Activated T-helper 1 cell treated with anti-CD3 and anti-CD28 coated beads, Interleukin-2, amount 50 U/mL, for 16 hours (primary cell): ENCODE data around the gene FLOT1.
A peak's percentile ranks its signal among the peaks of the same experiment; 100 is the strongest.
"Not testable (repeated sequence)": the region's sequence is repeated elsewhere in the genome, so short reads cannot be mapped to it uniquely, and the experiment has no call there.

Source experiments
- DNase-seq, 2 donors: peaks; one replicate each; pipeline ENCODE4 v3.0.0-alpha.2; 2020; ENCODE audit warnings: low read depth in 1 of 2, low spot score in 1 of 2

FLOT1 gene

GRCh38 chr6:30723843-30724741 lies 18.4 kb downstream of the FLOT1 start:
- not testable (repeated sequence) for DNase-seq

- not testable (repeated sequence) for DNase-seq
Observed at GRCh38 chr6:30723159-30723842, 19.2 kb downstream of the FLOT1 start.

GRCh38 chr6:30722280-30723112 lies 20.0 kb downstream of the FLOT1 start:
- peak; percentile 79 to 89 for DNase-seq

GRCh38 chr6:30722025-30722279 lies 20.5 kb downstream of the FLOT1 start:
- DNase-seq, result not testable (repeated sequence)

GRCh38 chr6:30721198-30722024 lies 21.1 kb downstream of the FLOT1 start:
- DNase-seq, result peak; percentile 87 to 96

- DNase-seq, result peak in 1 of 2 donors; percentile 33
Observed at GRCh38 chr6:30720738-30721197, 21.7 kb downstream of the FLOT1 start.

GRCh38 chr6:30719791-30720737 lies 22.4 kb downstream of the FLOT1 start, which contains the start of gene TUBB:
TUBB (plus strand) TSS chr6:30720352; CDS start chr6:30720507, 155 bp downstream.
- DNase-seq, result peak; percentile 84 to 92

- no peak for DNase-seq
Observed at GRCh38 chr6:30719356-30719755, 23.1 kb downstream of the FLOT1 start.

GRCh38 chr6:30717845-30718720 lies 24.4 kb downstream of the FLOT1 start:
- DNase-seq, result not testable (repeated sequence)

- DNase-seq, result peak; percentile 96 to 98
Observed at GRCh38 chr6:30717129-30717844, 25.2 kb downstream of the FLOT1 start, which contains the start of gene MDC1. MDC1 (minus strand) TSS chr6:30717281; CDS start chr6:30715175, 2,106 bp downstream.

GRCh38 chr6:30716879-30717128 lies 25.7 kb downstream of the FLOT1 start:
- no peak for DNase-seq

- no peak for DNase-seq
Observed at GRCh38 chr6:30714263-30714662, 28.2 kb downstream of the FLOT1 start.

- no peak for DNase-seq
Observed at GRCh38 chr6:30712441-30712945, 30.0 kb downstream of the FLOT1 start.

GRCh38 chr6:30711758-30712380 lies 30.6 kb downstream of the FLOT1 start:
- DNase-seq, result no peak

GRCh38 chr6:30709101-30709868 lies 33.2 kb downstream of the FLOT1 start:
- no peak for DNase-seq

- DNase-seq, result no peak
Observed at GRCh38 chr6:30707281-30707850, 35.1 kb downstream of the FLOT1 start.
